Heart left ventricle (tissue), 16 donors: Measurements from ENCODE around the gene MGAT5. TPM values are rescaled to one million over a fixed set of nuclear protein-coding genes. Genes with fewer than 3 reads are reported as not detected.

Experiments
- ATAC-seq, 4 donors: fragments of 200-7000 bp; cut with Tn5 transposase; one replicate each; pipeline ENCODE4 v1.9.1; 2020 to 2022; ENCODE audit warnings: moderate library complexity in 4 of 4, mild to moderate bottlenecking in 3 of 4, moderate number of reproducible peaks in 1 of 4
- DNase-seq, 5 donors: peaks; one replicate each; pipeline ENCODE4 v3.0.0-alpha.2; 2020
- H3K27ac ChIP-seq, 12 donors: fragments of 200-600 bp; sonication (generic) in 4 of 12; one replicate each; pipeline versions ENCODE4 v1.5.0 to v1.8.0; 2016 to 2022; ENCODE audit warnings: mild to moderate bottlenecking in 2 of 12
- H3K27me3 ChIP-seq, 9 donors: fragments of 200-600 bp; sonication (generic) in 2 of 9; one replicate each; pipeline versions ENCODE4 v1.5.1 to v1.8.0; 2016 to 2022; ENCODE audit warnings: mild to moderate bottlenecking in 3 of 9
- H3K36me3 ChIP-seq, 9 donors: fragments of 200-600 bp; sonication (generic) in 2 of 9; one replicate each; pipeline versions ENCODE4 v1.5.0 to v1.8.0; 2018 to 2022; ENCODE audit warnings: mild to moderate bottlenecking in 2 of 9
- H3K4me1 ChIP-seq, 12 donors: fragments of 200-600 bp; sonication (generic) in 4 of 12; one replicate each; pipeline versions ENCODE4 v1.5.0 to v1.8.0; 2016 to 2022; ENCODE audit warnings: mild to moderate bottlenecking in 3 of 12
- H3K4me3 ChIP-seq, 12 donors: fragments of 200-600 bp; sonication (generic) in 4 of 12; one replicate each; pipeline versions ENCODE4 v1.5.0 to v1.8.0; 2017 to 2022; ENCODE audit warnings: mild to moderate bottlenecking in 9 of 12, moderate library complexity in 4 of 12
- H3K9me3 ChIP-seq, 12 donors: fragments of 200-600 bp; sonication (generic) in 4 of 12; one replicate each; pipeline versions ENCODE4 v1.5.0 to v1.8.0; 2016 to 2022; ENCODE audit warnings: mild to moderate bottlenecking in 1 of 12
- CTCF ChIP-seq, 12 donors: fragments of 200-600 bp; sonication (generic) in 4 of 12; IDR thresholded peaks; one replicate each; pipeline versions ENCODE4 v1.5.0 to v1.8.0; 2018 to 2022; ENCODE audit warnings: antibody characterized with exemption in 12 of 12, mild to moderate bottlenecking in 5 of 12
- POLR2A ChIP-seq, 2 donors: fragments of 450-650 bp; IDR thresholded peaks; one replicate each; pipeline ENCODE4 v1.6.1; 2017; ENCODE audit warnings: antibody characterized with exemption in 2 of 2, mild to moderate bottlenecking in 2 of 2, moderate library complexity in 2 of 2
- WGBS, 4 donors: extraction: QIAGEN DNeasy Blood & Tissue Kit in 2 of 4; methylation state at CpG; one replicate each; pipeline versions ENCODE4 v1.1.5 to v1.1.7; 2013 to 2018; 5-methylcytosine and 5-hydroxymethylcytosine counted together
- intact Hi-C, 10 donors: fragments of 100-400 bp; cut with DNase I; formaldehyde crosslinking; loops; one replicate each; pipeline versions ENCODE4 v1.11.1 to v1.14.2; 2022
- polyA plus RNA-seq, 2 donors: library from polyadenylated mRNA; stranded (reverse); fragments of 200-250 nt; gene quantifications; one replicate each; pipeline ENCODE4 v1.2.3, GENCODE V29; 2013
- total RNA-seq, 9 donors: library from RNA; depleted of rRNA in 2 of 9; stranded (reverse); fragments of >200 nt in 2 of 9; fragmentation: NEBNext Ultra II Directional in 3 of 9; extraction: Animal tissue kit (Norgen Biotek cat#: 25700) in 3 of 9; gene quantifications; one replicate each; pipeline versions ENCODE4 v1.1.0 to v1.2.4, GENCODE V29; 2016 to 2023
- donor health status: ischemic (EF 13 %, LVEDD 7.1; RV severe dilation, severe dysfunction).
- donor health status: healthy with polysubstance abuse.
- donor health status: DM: no; HTN: yes; CAD: no.
- donor health status: DM: no; HTN: no; CAD: no.
- donor health status: ischemic (EF 25% LVEDD 6.9; RV normal size, moderate dysfunction).
- donor health status: ischemic (EF 25% LVEDD 5.7; RV mildly dilated, moderate dysfunction).
- donor health status: healthy.
- donor health status: DM: yes; HTN: yes; CAD: no.
- donor health status: ischemic (EF 35%, LVEDD 5.7; RV mildly dilated, moderate dysfunction).
- donor health status: nonischemic (EF 11% LVEDD 7.7; RV severe dilation, severe dysfunction).
- donor health status: DM: yes; HTN: yes; CAD: no.
- donor health status: PGD.
- donor health status: ischemic (EF 29% LVEDD 5.4; RV normal size, mild dysfunction).
- donor health status: nonischemic (EF 23%, LVEDD 6.1; RV moderate dilation, normal function).

MGAT5 gene
- total and polyA plus RNA-seq, 11 donors = 9.7 to 116 (median 79.3) TPM

DNA sequence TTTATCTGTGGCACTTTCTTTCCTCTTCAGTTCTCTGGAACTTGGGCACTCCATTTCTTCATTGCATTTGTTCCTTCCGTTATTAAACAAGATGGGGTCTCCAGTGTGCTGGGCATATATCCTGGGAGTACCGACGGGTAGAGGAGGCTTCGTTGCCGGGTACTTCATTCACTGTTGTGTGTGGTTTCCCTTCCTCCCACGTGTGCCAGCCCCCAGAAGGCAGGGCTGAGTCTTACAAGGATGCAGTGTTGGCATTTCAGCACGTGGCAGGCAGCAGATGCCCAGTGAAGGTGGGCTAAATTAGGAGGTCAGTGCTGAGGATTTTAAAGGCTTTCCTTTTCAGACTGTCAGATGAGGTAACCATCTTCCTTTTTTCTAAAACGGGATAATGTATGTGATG is 58.6 kb downstream of the MGAT5 start:
- ATAC-seq (no peak), DNase-seq (no peak)
- Histone ChIP-seq H3K36me3 (peaks cover 0 to under 1% (median 0%) of the 10 kb centered on the region in 9 donors), H3K9me3 (peaks cover 0 to 3% (median 0%) of the 10 kb centered on the region in 12 donors), H3K27ac (no peak overlapping the region), H3K4me1 (peaks cover 0 to 70% (median 48%) of the 10 kb centered on the region in 12 donors), H3K4me3 (no peak overlapping the region), H3K27me3 (no peaks in the 10 kb centered on the region)
- intact Hi-C loops = no loop called here
- 44 to 57% (median 50%) methylated on average over 8 of the region's 8 CpGs for WGBS, 4 donors
- TF ChIP-seq POLR2A (IDR thresholded peaks at IDR 0.05) (no peak), CTCF (IDR thresholded peaks at IDR 0.05) (no peak)

GRCh38 chr2:134314202-134314601 is 60.3 kb downstream of the MGAT5 start:
- H3K36me3 ChIP-seq = peaks cover 0 to 18% (median 11%) of the 10 kb centered on the region in 9 donors
- DNase-seq (no peak), ATAC-seq (peak in 2 of 4 donors; percentile 6 to 10)
- WGBS, 4 donors = 41 to 56% (median 51%) methylated on average over 4 of the region's 4 CpGs
- peak overlapping the region in 9 of 12 donors; percentile 2 to 70 (median 43) for H3K27ac ChIP-seq
- no peak overlapping the region for H3K4me3 ChIP-seq
- TF ChIP-seq POLR2A (IDR thresholded peaks at IDR 0.05) = no peak
- no peak for TF ChIP-seq CTCF (IDR thresholded peaks at IDR 0.05)
- peaks cover 0 to 71% (median 45%) of the 10 kb centered on the region in 12 donors for H3K4me1 ChIP-seq
- H3K27me3 ChIP-seq = no peaks in the 10 kb centered on the region
- intact Hi-C loops = no loop called here
- no peaks in the 10 kb centered on the region for H3K9me3 ChIP-seq

GRCh38 chr2:134314681-134315368 is 61.0 kb downstream of the MGAT5 start:
- H3K4me3 ChIP-seq = no peak overlapping the region
- peak overlapping the region in 9 of 12 donors; percentile 2 to 70 (median 43) for H3K27ac ChIP-seq
- no peaks in the 10 kb centered on the region for H3K9me3 ChIP-seq
- H3K4me1 ChIP-seq = peaks cover 0 to 71% (median 45%) of the 10 kb centered on the region in 12 donors
- peak in 2 of 5 donors; percentile 35 to 51 for DNase-seq
- TF ChIP-seq POLR2A (IDR thresholded peaks at IDR 0.05) = no peak
- TF ChIP-seq CTCF (IDR thresholded peaks at IDR 0.05) = peak in 1 of 12 donors; percentile 18
- 32 to 49% (median 35%) methylated on average over 5 of the region's 5 CpGs for WGBS, 4 donors
- peak in 3 of 4 donors; percentile 35 to 39 (median 38) for ATAC-seq
- H3K36me3 ChIP-seq = peaks cover 0 to 23% (median 16%) of the 10 kb centered on the region in 9 donors
- intact Hi-C loops = loop anchor here in 1 of 10 donors (5.0 kb wide), 1 partner anchor 33 kb away; no protein-coding TSS in a partner anchor
- no peaks in the 10 kb centered on the region for H3K27me3 ChIP-seq

- peaks cover 0 to 23% (median 16%) of the 10 kb centered on the region in 9 donors for H3K36me3 ChIP-seq
- ATAC-seq (no peak), DNase-seq (no peak)
- H3K4me1 ChIP-seq = peaks cover 0 to 68% (median 45%) of the 10 kb centered on the region in 12 donors
- intact Hi-C loops = loop anchor here in 1 of 10 donors (5.0 kb wide), 1 partner anchor 33 kb away; no protein-coding TSS in a partner anchor
- peak overlapping the region in 3 of 12 donors; percentile 30 to 49 (median 47) for H3K27ac ChIP-seq
- H3K9me3 ChIP-seq = no peaks in the 10 kb centered on the region
- 74 to 78% (median 76%) methylated on average over 2 of the region's 2 CpGs for WGBS, 4 donors
- H3K27me3 ChIP-seq = no peaks in the 10 kb centered on the region
- TF ChIP-seq CTCF (IDR thresholded peaks at IDR 0.05) = no peak
- TF ChIP-seq POLR2A (IDR thresholded peaks at IDR 0.05) = no peak
- H3K4me3 ChIP-seq = no peak overlapping the region
These were observed 61.6 kb downstream of the MGAT5 start for GRCh38 chr2:134315471-134315870.
